Metanephros (tissue), 2 donors: ENCODE results near the gene LURAP1L. TPM values are rescaled to one million over a fixed set of nuclear protein-coding genes. Genes with fewer than 3 reads are reported as not detected.

Experiments used
- small RNA-seq: library from RNA; depleted of rRNA; stranded (forward); fragments of <200 nt; gene quantifications from one replicate; pipeline ENCODE3, GENCODE V24; 2014; ENCODE audit warnings: low replicate concordance
- total RNA-seq: library from RNA; depleted of rRNA; stranded (reverse); fragments of >200 nt; gene quantifications from one replicate; pipeline ENCODE4 v1.2.3, GENCODE V29; 2014

The LURAP1L gene
- 32.5 TPM for total RNA-seq

GRCh38 chr9:12774861-12775678, at the start of gene LURAP1L:
Gene LURAP1L (plus strand): TSS chr9:12775020. CDS start chr9:12775716, 696 bp downstream.

Small RNA genes within 50 kb of the gene (small RNA-seq; reads per million reads assigned to genes)
- not detected for gene RN7SL849P

Other genes starting within 250 kb of the LURAP1L start
- 2.4 TPM for gene TYRP1, start 81.6 kb upstream of the LURAP1L start, total RNA-seq